Psoas muscle (tissue), 8 donors: ENCODE data around the gene ZNF568. TPM values are rescaled to one million over a fixed set of nuclear protein-coding genes. Genes with fewer than 3 reads are reported as not detected.

Experiments used
- ATAC-seq, 4 donors: fragments of 200-7000 bp; cut with Tn5 transposase; one replicate each; pipeline ENCODE4 v1.9.1; 2020; ENCODE audit warnings: moderate library complexity in 3 of 4, mild to moderate bottlenecking in 2 of 4
- DNase-seq, 2 donors: peaks; one replicate each; pipeline ENCODE4 v3.0.0-alpha.2; 2020
- H3K27ac ChIP-seq: fragments of 200-600 bp; one replicate; pipeline ENCODE4 v1.8.0; 2022
- H3K27me3 ChIP-seq, 3 donors: fragments of 200-600 bp in 1 of 3; one replicate each; pipeline versions ENCODE4 v1.6.1 to v1.8.0; 2013 to 2022; ENCODE audit warnings: low read length in 2 of 3, mild to moderate bottlenecking in 2 of 3, moderate library complexity in 1 of 3; ENCODE audit not compliant: insufficient read depth in 3 of 3
- H3K36me3 ChIP-seq, 2 donors: fragments of 200-600 bp in 1 of 2; one replicate each; pipeline versions ENCODE4 v1.6.1 to v1.8.0; 2013 to 2022; ENCODE audit warnings: low read depth in 1 of 2, mild to moderate bottlenecking in 1 of 2, moderate library complexity in 1 of 2; ENCODE audit not compliant: insufficient read depth in 1 of 2
- H3K4me1 ChIP-seq: fragments of 200-600 bp; one replicate; pipeline ENCODE4 v1.8.0; 2022
- H3K4me3 ChIP-seq: fragments of 200-600 bp; one replicate; pipeline ENCODE4 v1.8.0; 2022; ENCODE audit warnings: mild to moderate bottlenecking
- H3K9me3 ChIP-seq: fragments of 200-600 bp; one replicate; pipeline ENCODE4 v1.8.0; 2022
- WGBS, 3 donors: extraction: QIAGEN DNeasy Blood & Tissue Kit; methylation state at CpG; one replicate each; pipeline versions ENCODE4 v1.1.6 to v1.1.7; 2013; 5-methylcytosine and 5-hydroxymethylcytosine counted together
- intact Hi-C, 2 donors: fragments of 100-400 bp; cut with DNase I; formaldehyde crosslinking; loops; one replicate each; pipeline versions ENCODE4 v1.11.0 to v1.14.2; 2022
- polyA plus RNA-seq, 3 donors: library from polyadenylated mRNA; stranded (reverse); fragments of 200-250 nt; gene quantifications; one replicate each; pipeline ENCODE4 v1.2.3, GENCODE V29; 2013
- total RNA-seq, 4 donors: library from RNA; stranded (reverse); fragmentation: NEBNext Ultra II Directional in 2 of 4; extraction: Animal tissue kit (Norgen Biotek cat#: 25700) in 2 of 4; gene quantifications; one replicate each; pipeline versions ENCODE4 v1.2.1 to v1.2.4, GENCODE V29; 2021 to 2023
- TF ChIP-seq, protein P1 (sequence below): fragments of 200-600 bp; IDR thresholded peaks from one replicate; pipeline ENCODE4 v1.8.0; 2022; ENCODE audit warnings: antibody characterized with exemption
- donor health status: healthy with polysubstance abuse.
- donor health status: DM: no; HTN: no; CAD: no; lungs with moderate emphysema.
- donor health status: Bipolar disorder and iron deficiency.
- donor health status: healthy.
- donor health status: DM: yes; HTN: yes; CAD: no.
- donor health status: DM: no; HTN: no; CAD: no.
- donor health status: DM: no; HTN: no; CAD: no.
- donor health status: DM: yes; HTN: yes; CAD: no.

The ZNF568 gene
- total and polyA plus RNA-seq, 7 donors: 2.3 to 13.9 (median 6.2) TPM

DNA sequence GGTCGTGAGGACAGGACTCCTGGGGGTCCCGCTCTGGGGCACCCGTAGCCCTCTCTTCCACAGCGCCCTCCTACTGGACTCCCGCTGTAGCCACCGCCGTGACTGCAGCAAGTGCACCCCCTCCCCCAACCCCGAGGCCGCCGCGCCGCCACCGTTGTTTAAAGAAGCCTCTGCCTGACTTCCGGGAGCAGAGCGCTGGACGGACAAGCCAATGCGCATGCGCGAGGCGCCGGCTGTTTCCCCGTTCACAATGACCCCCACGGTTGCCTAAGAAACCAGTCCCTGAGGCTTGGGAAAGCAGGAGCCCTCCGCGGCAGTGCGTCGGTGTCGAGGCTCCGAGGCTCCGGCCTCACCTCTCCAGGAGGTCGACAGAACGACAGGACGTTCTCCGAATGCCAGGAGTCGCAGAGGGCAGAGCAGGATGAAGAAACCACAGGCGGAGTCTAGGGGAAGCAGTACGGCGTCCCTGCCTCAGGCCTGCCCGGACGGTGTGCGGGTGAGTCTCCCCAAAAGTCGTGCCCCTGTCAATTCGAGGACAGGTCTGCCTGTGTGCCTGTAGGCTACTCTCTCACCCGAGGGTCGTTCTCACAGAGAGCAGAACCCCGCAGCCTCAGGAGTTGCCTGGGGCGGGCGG, 91.6 kb downstream of the ZNF568 start:
- intact Hi-C loops: no loop called here
- Histone ChIP-seq H3K27ac (no peak overlapping the region), H3K4me3 (peak overlapping the region; percentile 54), H3K36me3 (no peaks in the 10 kb centered on the region), H3K9me3 (peaks cover 20% of the 10 kb centered on the region), H3K4me1 (no peaks in the 10 kb centered on the region), H3K27me3 (no peaks in the 10 kb centered on the region)
- WGBS, 3 donors: 16 to 24% (median 21%) methylated on average over 47 to 48 of the region's 48 CpGs
- TF ChIP-seq, protein P1, sequence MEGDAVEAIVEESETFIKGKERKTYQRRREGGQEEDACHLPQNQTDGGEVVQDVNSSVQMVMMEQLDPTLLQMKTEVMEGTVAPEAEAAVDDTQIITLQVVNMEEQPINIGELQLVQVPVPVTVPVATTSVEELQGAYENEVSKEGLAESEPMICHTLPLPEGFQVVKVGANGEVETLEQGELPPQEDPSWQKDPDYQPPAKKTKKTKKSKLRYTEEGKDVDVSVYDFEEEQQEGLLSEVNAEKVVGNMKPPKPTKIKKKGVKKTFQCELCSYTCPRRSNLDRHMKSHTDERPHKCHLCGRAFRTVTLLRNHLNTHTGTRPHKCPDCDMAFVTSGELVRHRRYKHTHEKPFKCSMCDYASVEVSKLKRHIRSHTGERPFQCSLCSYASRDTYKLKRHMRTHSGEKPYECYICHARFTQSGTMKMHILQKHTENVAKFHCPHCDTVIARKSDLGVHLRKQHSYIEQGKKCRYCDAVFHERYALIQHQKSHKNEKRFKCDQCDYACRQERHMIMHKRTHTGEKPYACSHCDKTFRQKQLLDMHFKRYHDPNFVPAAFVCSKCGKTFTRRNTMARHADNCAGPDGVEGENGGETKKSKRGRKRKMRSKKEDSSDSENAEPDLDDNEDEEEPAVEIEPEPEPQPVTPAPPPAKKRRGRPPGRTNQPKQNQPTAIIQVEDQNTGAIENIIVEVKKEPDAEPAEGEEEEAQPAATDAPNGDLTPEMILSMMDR: no peak
- DNase-seq (peak; percentile 62 to 64), ATAC-seq (peak in 2 of 4 donors; percentile 42 to 89)

DNA sequence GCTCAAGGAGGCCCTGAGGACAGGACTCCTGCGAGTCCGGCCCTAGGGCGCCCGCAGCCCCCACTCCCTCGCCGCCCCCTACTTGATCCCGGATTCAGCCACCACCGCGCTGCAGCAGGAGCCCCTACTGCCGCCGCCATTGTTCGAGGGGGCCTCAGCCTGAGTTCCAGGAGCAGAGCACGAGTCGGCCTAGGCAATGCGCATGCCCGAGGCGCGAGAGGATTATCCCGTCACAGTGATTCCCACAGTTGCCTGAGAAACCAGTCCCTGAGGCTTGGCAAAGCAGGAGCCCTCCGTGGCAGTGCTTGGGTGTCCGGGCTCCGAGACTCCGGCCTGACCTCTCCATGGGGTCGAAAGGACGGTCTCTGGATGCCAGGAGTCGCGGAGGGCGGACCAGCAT, 93.7 kb downstream of the ZNF568 start:
- no peaks in the 10 kb centered on the region for H3K4me1 ChIP-seq
- H3K27me3 ChIP-seq: no peaks in the 10 kb centered on the region
- DNase-seq (no peak), ATAC-seq (no peak)
- no peak overlapping the region for H3K4me3 ChIP-seq
- intact Hi-C loops: no loop called here
- peaks cover 18% of the 10 kb centered on the region for H3K9me3 ChIP-seq
- TF ChIP-seq, protein P1: no peak
- 95 to 98% (median 96%) methylated on average over 28 of the region's 28 CpGs for WGBS, 3 donors
- no peaks in the 10 kb centered on the region for H3K36me3 ChIP-seq
- H3K27ac ChIP-seq: no peak overlapping the region

DNA sequence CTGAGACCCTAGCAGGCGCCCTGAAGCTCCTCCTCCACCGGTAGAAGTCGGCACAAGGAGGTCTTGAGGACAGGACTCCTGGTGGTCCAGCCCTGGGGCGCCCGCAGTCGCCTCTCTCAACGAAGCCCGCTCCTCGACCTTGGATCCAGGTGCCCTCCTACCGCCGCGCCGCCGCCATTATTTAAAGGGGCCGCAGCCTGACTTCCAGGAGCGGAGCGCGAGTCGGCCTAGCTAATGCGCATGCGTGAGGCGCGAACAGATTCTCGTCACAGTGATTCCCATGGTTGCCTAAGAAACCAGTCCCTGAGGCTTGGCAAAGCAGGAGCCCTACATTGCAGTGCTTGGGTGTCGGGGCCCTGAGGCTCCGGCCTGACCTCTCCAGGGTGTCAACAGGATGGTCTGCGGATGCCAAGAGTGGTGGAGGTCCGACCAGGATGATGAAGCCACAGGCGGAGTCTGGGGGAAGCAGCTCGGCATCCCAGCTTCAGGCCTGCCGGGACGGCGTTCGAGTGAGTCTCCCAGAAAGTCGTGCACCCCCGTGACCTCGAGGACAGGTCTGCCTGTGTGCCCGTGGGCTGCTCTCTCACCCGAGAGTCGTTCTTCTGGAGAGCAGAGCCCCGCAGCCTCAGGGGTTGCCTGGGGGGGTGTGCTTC, 96.1 kb downstream of the ZNF568 start:
- Histone ChIP-seq H3K4me3 (no peak overlapping the region), H3K36me3 (no peaks in the 10 kb centered on the region), H3K27ac (no peak overlapping the region), H3K4me1 (no peaks in the 10 kb centered on the region), H3K9me3 (peaks cover 17% of the 10 kb centered on the region), H3K27me3 (no peaks in the 10 kb centered on the region)
- WGBS, 3 donors: 96 to 97% (median 97%) methylated on average over 37 to 41 of the region's 41 CpGs
- TF ChIP-seq, protein P1: no peak
- DNase-seq (no peak), ATAC-seq (no peak)
- intact Hi-C loops: no loop called here

DNA sequence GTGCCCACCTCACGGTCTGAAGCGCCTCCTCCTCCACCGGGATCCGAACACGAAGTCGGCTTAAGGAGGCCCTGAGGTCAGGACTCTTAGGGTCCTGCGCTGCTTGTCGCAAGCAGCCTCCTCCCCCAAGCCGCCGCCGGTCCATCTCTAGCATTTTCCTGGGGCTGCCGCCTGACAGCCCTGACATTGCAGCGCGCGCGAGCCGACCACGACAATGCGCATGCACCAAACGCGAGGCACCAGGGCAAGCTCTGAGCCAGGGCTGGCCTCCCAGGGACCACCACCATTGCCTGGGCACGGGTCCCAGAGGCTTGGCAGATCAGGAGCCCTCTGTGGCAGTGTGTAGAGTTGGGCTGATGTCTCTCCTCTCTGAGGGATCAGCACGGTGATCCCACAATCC, 98.3 kb downstream of the ZNF568 start:
- Histone ChIP-seq H3K4me1 (no peaks in the 10 kb centered on the region), H3K9me3 (peaks cover 24% of the 10 kb centered on the region), H3K27me3 (no peaks in the 10 kb centered on the region), H3K36me3 (no peaks in the 10 kb centered on the region), H3K4me3 (no peak overlapping the region), H3K27ac (no peak overlapping the region)
- TF ChIP-seq, protein P1: no peak
- ATAC-seq (no peak), DNase-seq (no peak)
- intact Hi-C loops: no loop called here
- WGBS, 3 donors: 93 to 99% (median 96%) methylated on average over 23 of the region's 23 CpGs
